Measurements from ENCODE around the gene PRPH. TPM values are rescaled to one million over a fixed set of nuclear protein-coding genes. Genes with fewer than 3 reads are reported as not detected.
"Not testable (repeated sequence)": the region's sequence is repeated elsewhere in the genome, so short reads cannot be mapped to it uniquely, and the experiment has no call there.

PRPH gene
- 1.8 and 2.2 TPM in 2 replicates for total RNA-seq (2014; rRNA removed; shearing (Covaris generic))

DNA sequence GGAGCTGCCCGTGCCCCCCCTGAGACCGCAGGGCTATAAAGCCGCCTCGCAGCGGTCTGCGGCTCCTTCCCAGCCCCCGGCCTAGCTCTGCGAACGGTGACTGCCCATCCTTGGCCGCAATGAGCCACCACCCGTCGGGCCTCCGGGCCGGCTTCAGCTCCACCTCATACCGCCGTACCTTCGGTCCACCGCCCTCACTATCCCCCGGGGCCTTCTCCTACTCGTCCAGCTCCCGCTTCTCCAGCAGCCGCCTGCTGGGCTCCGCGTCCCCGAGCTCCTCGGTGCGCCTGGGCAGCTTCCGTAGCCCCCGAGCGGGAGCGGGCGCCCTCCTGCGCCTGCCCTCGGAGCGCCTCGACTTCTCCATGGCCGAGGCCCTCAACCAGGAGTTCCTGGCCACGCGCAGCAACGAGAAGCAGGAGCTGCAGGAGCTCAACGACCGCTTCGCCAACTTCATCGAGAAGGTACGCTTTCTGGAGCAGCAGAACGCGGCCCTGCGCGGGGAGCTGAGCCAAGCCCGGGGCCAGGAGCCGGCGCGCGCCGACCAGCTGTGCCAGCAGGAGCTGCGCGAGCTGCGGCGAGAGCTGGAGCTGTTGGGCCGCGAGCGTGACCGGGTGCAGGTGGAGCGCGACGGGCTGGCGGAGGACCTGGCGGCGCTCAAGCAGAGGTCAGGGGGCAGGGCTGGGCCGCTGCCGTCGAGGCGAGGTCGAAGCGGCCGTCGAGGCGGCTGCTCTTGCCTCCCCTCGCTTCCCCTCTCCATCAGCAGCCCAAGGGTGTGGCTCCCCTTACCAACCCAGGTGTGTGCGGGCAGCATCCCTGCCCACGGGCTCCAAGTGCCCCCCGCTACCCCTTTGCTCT is at the start of gene PRPH:
Gene PRPH (plus strand): TSS at position 66 of the 855 bp plus-strand sequence. CDS start 54 bp downstream, at position 120.
- in situ Hi-C loops (cut with HindIII; ENCODE audit: low sequenced_read_pairs) = no loop called here
- no peak for DNase-seq (ENCODE audit: low spot score)

DNA sequence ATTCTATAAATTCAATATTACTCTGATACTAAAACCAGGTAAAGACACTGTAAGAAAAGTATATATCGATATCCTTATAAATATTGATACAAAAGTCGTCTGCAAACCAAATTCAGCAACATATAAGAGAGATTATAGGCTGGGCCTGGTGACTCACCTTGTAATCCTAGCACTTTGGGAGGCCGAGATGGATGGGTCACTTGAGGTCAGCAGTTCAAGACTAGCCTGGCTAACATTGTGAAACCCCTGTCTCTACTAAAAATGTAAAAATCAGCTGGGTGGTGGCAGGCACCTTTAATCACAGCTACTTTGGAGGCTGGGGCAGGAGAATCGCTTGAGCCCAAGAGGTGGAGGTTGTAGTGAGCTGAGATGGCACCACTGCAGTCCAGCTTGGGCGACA is 43.6 kb upstream of the PRPH start:
- DNase-seq (ENCODE audit: low spot score) = no peak
- in situ Hi-C loops (cut with HindIII; ENCODE audit: low sequenced_read_pairs) = no loop called here

DNA sequence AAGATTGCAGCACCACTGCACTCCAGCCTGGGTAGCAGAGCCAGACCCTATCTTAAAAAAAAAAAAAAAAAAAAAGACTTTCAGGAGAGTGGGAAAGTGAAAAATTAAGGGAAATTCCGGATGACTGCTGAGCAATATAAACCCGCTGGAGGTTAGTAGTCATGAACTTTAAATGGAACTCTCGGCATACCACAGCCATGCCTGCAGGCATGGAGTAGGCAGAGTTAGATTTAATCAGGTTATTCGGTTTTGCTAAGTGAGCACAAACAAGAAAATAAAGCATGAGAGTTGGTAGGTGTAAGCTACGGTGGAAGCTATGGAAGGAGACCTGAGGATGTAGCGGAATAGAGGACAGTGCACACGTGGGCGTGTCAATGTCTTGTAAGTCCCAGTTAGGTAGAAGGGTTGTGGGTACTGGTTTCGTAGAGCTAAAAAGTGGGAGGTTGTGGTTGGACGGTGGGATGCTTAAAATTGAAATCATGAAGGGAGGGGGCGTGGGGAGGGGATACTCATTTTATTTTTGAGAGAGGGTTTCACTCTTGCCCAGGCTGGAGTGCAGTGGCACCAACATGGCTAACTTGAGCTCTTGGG is 41.8 kb upstream of the PRPH start:
- DNase-seq (ENCODE audit: low spot score) = no peak
- in situ Hi-C loops (cut with HindIII; ENCODE audit: low sequenced_read_pairs) = no loop called here

DNA sequence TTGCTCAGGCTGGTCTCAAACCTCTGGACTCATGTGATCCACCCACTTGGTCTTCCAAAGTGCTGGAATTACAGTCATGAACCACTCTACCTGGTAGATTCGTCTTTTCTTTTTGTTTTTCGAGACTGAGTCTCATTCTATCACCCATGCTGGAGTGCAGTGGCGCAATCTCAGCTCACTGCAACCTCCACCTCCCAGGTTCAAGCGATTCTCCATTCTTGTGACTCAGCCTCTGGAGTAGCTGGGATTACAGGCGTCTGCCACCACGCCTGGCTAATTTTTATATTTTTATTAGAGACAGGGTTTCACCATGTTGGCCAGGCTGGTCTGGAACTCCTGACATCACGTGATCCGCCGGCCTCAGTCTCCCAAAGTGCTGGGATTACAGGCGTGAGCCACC is 39.5 kb upstream of the PRPH start:
- in situ Hi-C loops (cut with HindIII; ENCODE audit: low sequenced_read_pairs); DNase-seq (ENCODE audit: low spot score): not testable (repeated sequence)

DNA sequence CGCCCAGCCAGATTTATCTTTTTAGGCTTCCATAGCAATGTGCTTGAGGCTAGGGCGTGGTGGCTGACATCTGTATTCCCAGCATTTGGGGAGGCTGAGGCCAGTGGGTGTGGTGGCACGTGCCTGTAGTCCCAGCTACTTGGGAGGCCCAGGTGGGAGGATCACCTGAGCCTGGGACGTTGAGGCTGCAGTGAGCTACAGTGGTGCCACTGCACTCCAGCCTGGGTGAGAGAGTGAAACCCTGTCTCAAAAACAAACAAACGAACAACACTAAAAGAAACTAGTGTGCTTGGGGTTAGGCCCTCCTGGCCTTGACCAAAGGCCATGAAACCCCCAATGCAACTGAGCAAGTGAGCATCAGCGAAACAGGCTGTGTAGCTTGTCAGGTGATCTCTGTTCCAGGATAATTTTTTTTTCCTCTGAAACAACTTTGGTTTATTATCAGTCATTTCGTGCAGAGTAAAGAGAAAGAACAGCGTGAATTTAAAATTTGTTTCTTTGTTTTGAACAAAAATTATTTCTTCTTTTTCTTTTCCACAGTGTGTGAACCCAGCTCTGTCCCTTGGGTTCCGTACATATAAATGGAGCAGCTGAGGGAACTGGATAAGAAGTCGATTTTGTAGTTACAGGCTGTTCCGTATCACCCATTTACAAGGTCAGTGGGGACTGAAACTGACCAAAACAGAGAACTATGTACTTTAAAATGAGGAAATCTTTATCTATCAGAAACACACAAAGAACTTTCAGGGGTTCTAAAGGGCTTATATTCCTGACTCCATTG is 38.9 kb upstream of the PRPH start:
- in situ Hi-C loops (cut with HindIII; ENCODE audit: low sequenced_read_pairs) = no loop called here
- no peak for DNase-seq (ENCODE audit: low spot score)

DNA sequence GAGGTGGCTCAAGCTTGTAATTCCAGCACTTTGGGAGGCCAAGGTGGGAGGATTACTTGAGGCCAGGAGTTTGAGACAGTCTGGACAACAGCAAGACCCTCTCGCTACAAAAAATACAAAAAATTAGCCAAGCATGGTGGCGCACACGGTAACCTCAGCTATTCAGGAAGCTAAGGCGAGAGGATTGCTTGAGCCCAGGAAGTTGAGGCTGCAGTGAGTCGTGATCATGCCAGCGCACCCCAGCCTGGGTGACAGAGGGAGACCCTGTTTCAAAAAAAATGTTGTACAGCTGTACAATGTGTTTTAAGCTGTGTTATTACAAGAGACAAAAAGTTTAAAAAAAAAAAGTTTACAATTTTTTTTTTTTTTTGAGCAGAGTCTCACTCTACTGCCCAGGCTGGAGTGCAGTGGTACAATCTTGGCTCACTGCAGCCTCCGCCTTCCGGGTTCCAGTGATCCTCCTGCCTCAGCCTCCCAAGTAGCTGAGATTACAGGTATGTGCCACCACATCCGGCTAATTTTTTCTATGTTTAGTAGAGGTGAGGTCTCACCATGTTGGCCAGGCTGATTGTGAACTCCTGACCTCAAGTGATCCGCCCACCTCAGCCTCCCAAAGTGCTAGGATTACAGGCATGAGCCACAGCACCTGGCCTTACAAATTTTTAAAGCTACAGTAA is 37.3 kb upstream of the PRPH start:
- DNase-seq (ENCODE audit: low spot score); in situ Hi-C loops (cut with HindIII; ENCODE audit: low sequenced_read_pairs): not testable (repeated sequence)

DNA sequence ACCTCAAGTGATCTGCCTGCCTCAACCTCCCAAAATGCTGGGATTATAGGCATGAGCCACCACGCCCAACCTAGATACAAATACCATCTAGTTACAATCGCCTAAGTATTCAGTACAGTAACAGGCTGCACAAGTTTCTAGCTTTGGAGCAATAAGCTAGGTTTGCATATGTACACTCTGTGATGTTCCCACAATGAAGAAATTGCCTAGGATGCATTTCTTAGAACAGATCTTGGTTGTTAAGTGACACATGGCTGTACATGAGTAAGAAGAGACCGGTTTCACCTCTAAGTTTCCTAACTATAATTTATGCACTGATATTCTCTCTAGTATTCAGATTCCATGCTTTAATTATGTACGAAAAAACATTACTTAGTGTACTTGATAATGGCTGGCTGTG is 35.5 kb upstream of the PRPH start:
- DNase-seq (ENCODE audit: low spot score) = no peak
- in situ Hi-C loops (cut with HindIII; ENCODE audit: low sequenced_read_pairs) = no loop called here

DNA sequence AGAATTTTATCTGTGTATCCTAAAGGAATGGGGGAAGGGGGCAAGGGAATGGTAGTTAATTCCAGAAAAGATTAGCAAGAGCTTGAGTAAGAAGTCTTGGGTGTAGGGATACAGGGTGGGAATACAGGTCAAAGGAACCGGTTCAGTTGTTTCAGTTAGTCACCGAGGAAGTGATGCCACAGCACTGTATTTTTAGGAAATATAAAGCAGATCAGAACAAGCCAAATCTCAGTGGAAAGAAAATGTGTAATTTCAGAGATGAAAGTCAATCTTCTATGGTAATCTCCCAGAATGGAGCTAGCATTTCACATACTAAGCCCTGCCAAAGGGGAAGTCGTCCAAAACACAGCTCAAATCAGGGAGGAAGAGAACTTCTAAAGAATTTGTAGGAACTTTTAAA is 34.8 kb upstream of the PRPH start:
- in situ Hi-C loops (cut with HindIII; ENCODE audit: low sequenced_read_pairs) = no loop called here
- DNase-seq (ENCODE audit: low spot score) = no peak

DNA sequence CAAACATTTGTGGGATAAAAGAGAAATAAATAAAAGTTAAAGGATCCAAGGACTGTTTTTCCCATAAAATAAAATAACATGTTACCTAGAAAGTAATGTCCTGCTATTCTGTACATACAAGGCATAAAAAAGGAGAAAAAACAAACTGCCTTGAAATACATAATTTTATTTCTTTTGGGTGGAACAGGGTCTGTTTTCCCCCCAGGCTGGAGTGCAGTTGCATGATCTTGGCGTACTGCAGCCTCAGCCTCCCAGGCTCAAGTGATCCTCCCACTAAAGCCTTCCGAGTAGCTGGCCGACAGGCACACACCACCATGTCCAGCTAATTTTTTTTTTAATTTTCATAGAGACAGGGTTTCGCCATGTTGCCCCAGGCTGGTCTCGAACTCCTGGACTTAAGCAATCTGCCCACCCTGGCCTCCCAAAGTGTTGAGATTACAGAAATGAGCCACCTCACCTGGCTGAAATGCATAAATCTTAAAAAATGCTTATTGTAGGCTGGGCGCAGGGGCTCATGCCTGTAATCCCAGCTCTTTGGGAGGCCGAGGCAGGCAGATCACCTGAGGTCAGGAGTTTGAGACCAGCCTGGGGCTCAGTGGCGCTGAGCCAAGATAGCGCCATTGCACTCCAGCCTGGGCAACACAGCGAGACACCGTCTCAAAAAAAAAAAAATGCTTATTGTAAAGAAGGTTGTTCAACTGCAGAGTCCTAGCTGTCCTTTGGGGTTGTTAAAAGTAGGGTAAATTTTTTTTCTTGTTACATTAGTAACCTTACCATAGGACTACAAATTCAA is 34.2 kb upstream of the PRPH start:
- no peak for DNase-seq (ENCODE audit: low spot score)
- in situ Hi-C loops (cut with HindIII; ENCODE audit: low sequenced_read_pairs) = no loop called here

DNA sequence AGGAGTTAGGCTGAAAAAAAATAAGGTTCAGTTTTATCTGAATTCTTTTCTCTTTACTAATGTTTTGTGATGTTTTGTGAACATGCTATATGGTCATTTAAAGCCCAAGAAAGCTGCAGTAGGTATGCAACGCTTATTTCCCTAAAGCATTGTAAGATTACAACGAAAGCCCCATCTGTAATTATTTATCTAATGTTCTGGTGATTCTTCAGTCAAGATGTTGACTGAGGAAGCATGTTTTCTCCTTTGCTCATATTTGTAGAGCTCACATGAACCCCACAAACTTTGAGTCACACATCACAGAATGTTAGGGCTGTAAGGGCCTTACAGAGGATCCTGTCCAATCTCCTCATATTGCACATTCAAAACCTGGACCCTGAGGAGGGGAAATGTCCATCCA is 33.2 kb upstream of the PRPH start:
- in situ Hi-C loops (cut with HindIII; ENCODE audit: low sequenced_read_pairs) = no loop called here

DNA sequence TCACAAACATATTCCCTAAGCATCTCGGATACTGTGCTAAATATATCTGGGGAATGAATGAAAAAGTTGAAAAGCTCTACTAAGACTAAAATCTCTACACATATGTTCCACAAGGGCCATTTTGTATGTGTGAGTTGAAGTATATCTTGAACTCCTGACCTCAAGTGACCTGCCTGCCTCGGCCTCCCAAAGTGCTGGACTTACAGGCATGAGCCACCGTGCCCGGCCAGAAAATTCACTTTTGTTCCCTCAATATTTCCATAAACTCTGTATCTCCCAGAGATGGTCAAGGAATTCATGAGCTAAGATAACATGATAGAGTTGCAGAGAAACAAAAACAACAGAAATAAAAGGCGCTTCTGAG is 31.6 kb upstream of the PRPH start:
- in situ Hi-C loops (cut with HindIII; ENCODE audit: low sequenced_read_pairs) = no loop called here
- no peak for DNase-seq (ENCODE audit: low spot score)

More for the DNA sequence above, 33.2 kb upstream of the PRPH start:
- no peak for DNase-seq (ENCODE audit: low spot score)

DNA sequence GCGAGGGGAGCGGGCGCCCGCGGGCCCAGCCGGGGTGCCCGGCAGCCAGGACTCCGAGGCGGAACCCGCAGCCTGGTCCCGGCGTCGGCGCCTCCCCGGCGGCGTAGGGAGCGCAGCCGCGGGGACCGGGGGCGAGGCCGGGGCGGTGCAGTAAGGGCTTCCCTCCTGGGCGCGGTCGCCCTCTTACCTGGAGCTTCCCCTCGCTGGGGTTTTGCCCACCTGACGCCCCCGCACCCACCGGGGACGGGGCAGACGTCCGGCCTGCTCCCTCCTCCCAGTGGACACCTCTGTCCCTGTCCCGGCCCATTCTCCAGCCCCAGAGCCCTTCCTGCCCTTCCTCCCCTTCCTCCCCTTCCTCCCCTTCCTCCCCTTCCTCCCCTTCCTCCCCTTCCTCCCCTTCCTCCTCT is 30.5 kb upstream of the PRPH start:
- in situ Hi-C loops (cut with HindIII; ENCODE audit: low sequenced_read_pairs) = no loop called here

DNA sequence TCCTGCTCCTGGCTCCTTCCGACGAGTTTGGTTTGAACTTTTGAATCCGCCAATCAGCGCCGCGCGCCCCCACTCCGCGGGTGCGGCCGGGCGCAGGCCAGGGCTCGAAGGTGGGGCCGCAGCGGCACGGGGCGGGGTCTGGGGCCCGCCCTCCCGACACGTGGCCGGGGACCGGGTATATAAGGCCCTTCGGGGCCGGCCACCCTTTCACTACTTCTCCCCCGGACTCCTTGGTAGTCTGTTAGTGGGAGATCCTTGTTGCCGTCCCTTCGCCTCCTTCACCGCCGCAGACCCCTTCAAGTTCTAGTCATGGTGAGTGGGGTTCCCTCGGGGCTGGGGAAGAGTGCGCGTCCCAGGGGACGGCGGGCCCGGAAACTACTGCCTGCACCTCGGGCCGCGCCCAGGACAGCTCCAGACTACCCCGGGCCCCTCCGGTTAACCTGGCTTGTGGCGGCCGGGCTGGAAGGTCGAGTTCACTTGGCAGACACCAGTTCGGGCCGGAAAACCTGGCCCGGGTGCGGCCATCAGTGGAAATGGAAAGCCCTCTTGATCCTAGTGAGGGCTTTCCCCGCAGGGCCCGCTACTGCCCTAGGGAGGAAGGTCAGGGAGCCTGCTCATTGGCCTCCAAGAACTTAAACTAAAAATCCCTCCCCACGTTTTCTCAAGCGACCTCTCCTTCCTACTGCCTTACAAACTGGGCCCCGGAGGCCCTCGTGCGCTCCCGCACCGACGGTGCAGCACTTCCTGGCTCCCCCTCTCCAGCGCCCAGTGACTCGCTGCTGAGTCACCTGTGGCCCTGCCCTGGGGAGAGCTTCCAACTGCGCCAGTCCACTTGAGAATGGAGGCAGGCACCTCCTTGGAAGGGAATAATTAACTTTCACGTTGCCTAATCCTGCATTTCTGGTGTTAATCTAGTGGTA is 29.8 kb upstream of the PRPH start, which contains the start of gene TUBA1C:
Gene TUBA1C (plus strand): TSS at position 210 of the 920 bp plus-strand sequence. CDS start 100 bp downstream, at position 310.
- peak; percentile 40 for DNase-seq (ENCODE audit: low spot score)
- in situ Hi-C loops (cut with HindIII; ENCODE audit: low sequenced_read_pairs) = no loop called here

More for the DNA sequence above, 30.5 kb upstream of the PRPH start:
- DNase-seq (ENCODE audit: low spot score) = no peak

DNA sequence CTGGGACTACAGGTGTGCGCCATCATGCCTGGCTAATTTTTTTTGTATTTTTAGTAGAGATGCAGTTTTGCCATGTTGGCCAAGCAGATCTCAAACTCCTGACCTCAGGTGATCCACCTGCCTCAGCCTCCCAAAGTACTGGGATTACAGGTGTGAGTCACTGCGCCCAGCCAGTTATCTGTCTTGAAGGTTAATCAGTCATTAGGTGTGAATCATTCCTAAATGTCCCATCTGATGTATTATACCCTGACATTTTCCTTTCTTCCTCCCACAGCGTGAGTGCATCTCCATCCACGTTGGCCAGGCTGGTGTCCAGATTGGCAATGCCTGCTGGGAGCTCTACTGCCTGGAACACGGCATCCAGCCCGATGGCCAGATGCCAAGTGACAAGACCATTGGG is 25.8 kb upstream of the PRPH start:
- DNase-seq (ENCODE audit: low spot score) = peak; percentile 37
- in situ Hi-C loops (cut with HindIII; ENCODE audit: low sequenced_read_pairs) = not testable (repeated sequence)

DNA sequence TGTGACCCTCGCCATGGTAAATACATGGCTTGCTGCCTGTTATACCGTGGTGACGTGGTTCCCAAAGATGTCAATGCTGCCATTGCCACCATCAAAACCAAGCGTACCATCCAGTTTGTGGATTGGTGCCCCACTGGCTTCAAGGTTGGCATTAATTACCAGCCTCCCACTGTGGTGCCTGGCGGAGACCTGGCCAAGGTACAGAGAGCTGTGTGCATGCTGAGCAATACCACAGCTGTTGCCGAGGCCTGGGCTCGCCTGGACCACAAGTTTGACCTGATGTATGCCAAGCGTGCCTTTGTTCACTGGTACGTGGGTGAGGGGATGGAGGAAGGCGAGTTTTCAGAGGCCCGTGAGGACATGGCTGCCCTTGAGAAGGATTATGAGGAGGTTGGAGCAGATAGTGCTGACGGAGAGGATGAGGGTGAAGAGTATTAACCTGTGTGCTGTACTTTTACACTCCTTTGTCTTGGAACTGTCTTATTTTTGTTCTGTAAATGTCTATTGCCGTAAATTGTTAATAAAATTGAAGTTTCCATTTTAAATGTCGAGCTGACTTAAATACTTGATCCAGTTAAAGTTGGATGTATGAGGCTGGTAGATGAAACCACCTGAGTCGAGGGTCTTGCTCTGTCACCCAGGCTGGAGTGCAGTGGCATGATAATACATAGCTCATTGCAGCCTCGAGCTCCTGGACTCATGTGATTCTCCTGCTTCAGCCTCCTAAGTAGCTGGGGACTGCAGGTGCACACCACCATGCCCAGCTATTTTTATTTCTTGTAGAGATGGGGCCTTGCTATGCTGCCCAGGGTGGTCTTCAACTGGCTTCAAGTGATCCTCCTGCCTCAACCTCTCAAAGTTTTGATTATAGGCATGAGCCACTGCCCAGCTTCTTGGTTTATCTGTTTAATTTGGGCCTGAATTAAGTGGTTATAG is 21.9 kb upstream of the PRPH start:
- no peak for DNase-seq (ENCODE audit: low spot score)
- in situ Hi-C loops (cut with HindIII; ENCODE audit: low sequenced_read_pairs) = no loop called here

DNA sequence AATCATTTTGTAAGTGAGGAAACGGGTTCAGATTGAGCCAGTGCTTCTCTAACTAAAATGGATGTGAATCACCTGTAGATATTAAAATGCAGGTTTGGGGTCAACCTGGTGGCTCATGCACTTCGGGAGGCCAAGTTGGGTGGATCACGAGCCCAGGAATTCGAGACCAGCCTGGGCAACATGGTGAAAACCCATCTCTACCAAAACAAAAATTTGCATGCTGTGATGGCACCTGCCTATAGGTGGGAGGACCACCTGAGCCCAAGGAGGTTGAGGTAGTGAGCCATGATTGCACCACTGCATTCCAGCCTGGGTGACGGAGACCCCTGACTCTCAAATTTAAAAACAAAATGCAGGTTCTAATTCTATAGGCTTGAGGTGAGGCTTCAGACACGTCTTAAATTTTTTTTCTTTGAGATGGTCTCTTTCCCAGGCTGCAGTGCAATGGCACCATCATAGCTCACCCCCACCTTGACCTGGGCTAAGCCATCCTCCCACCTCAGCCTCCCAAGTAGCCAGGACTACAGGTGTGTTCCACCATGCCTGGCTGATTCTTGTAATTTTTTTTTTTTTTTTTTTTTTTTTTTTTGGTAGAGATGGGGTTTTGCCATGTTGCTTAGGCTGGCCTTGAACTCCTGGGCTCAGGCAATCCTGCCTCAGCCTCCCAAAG is 21.1 kb upstream of the PRPH start:
- DNase-seq (ENCODE audit: low spot score) = no peak
- in situ Hi-C loops (cut with HindIII; ENCODE audit: low sequenced_read_pairs) = no loop called here

Data from G401 (cell line).